Tibial nerve (tissue), 4 donors: ENCODE data around the gene MED22.

Experiments
- CTCF ChIP-seq, 5 experiments: fragments of 200-600 bp in 3 of 5; fragments of 450-650 bp in 2 of 5; sonication (generic) in 3 of 5; IDR thresholded peaks; one replicate each; pipeline ENCODE4 v1.5.1; 2016 to 2019; ENCODE audit warnings: antibody characterized with exemption in 5 of 5, mild to moderate bottlenecking in 3 of 5, moderate library complexity in 2 of 5
- EP300 ChIP-seq, 2 donors: sonication (generic); formaldehyde crosslinking; IDR thresholded peaks; one replicate each; pipeline ENCODE4 v1.6.1; 2017; ENCODE audit warnings: antibody characterized with exemption in 2 of 2, mild to moderate bottlenecking in 1 of 2
- POLR2A ChIP-seq, 2 donors: fragments of 450-650 bp; IDR thresholded peaks; one replicate each; pipeline ENCODE4 v1.6.1; 2017; ENCODE audit warnings: antibody characterized with exemption in 2 of 2, mild to moderate bottlenecking in 2 of 2, moderate library complexity in 2 of 2

- TF ChIP-seq CTCF (IDR thresholded peaks at IDR 0.05) (no peak), EP300 (IDR thresholded peaks at IDR 0.05) (no peak), POLR2A (IDR thresholded peaks at IDR 0.05) (no peak)
These were observed 8.0 kb upstream of the MED22 start for GRCh38 chr9:133355881-133356357.
